Forelimb muscle (tissue), 1 donor: ENCODE measurements around the gene EPHA6. TPM values are rescaled to one million over a fixed set of nuclear protein-coding genes. Genes with fewer than 3 reads are reported as not detected.
"Not testable (repeated sequence)": the region's sequence is repeated elsewhere in the genome, so short reads cannot be mapped to it uniquely, and the experiment has no call there.

Experiments
- DNase-seq: peaks from one replicate; pipeline ENCODE4 v3.0.0-alpha.2; 2013; ENCODE audit warnings: low read depth
- polyA plus RNA-seq: library from polyadenylated mRNA; unstranded; fragments of 120-200 nt; gene quantifications from one replicate; pipeline ENCODE4 v1.2.1, GENCODE V29; 2013; ENCODE audit not compliant: insufficient read length

Gene EPHA6
- polyA plus RNA-seq, 1 donor, result 0.11 TPM

DNA sequence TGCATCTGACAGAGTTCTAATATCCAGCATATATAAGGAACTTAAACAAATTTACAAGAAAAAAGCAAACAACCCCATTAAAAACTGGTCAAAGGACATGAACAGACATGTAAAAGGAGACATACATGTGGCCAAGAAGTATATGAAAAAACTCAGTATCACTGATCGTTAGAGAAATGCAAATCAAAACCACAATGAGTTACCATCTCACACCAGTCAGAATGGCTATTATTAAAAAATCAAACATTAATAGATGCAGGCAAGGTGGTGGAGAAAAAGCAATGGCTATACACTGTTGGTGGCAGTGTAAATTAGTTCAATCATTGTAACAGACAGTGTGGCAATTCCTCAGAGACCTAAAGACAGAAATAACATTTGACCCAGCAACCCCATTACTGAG lies 806.1 kb downstream of the EPHA6 start:
- DNase-seq, result not testable (repeated sequence)

DNA sequence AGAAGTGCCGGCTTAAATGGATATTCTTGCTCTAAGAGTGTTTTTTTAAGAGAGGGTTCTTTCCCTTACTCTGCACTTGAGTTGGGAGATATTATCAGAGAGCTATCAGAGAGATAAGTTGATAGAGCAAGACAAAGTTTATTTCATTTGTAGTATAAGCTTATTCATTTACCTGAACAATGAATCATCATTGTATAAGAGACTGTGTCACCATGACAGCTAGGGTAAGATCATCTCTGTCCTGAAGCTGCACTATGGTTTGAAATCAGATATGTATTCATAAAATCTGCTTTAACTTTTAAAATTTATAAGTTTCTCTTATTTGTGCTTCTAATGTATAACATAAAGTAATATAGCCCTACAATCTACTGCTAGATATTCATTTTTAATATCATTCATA lies 822.1 kb downstream of the EPHA6 start:
- no peak for DNase-seq

DNA sequence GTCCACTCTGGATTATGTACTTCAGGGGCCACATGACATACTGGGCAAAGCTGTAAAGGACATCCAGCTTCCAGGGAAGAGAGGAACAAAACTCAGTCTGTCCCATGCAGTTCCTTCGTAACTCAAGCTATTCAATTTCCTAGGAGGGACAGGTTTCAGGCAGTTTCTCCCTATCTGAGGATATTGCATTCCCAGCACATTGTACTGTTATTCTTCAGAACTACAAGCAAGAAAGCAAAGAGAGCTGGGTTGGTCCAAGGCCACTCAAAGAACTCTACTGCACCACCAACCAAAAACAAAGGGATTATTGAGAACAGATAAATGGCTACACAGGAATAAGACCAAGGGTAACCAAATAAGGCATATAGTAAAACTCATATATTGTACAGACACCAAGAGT lies 832.5 kb downstream of the EPHA6 start:
- DNase-seq, result no peak

DNA sequence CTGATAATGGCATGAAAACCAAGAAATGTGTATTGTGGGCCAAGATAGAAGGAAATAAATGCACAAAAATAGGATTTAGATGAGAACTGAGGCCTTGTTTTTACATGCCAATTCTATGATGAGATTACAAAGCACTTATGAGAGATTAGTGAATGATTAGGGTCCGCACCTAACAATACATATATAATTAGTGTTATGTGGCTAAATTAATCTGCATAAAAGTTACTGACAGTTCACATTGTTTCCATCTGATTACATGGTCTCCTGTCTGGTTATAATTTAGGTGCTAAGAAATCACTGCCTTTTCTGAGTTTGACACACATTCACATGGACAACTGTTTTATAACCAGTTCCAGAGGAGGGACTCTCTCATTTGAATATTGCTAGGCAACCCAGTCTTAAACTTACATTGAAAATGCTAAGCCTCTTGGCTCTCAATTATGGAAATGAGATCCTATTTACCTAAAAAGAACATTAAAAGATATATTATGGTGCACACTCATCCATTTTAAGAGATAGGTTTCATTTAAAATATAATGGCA lies 833.1 kb downstream of the EPHA6 start:
- DNase-seq, result no peak

DNA sequence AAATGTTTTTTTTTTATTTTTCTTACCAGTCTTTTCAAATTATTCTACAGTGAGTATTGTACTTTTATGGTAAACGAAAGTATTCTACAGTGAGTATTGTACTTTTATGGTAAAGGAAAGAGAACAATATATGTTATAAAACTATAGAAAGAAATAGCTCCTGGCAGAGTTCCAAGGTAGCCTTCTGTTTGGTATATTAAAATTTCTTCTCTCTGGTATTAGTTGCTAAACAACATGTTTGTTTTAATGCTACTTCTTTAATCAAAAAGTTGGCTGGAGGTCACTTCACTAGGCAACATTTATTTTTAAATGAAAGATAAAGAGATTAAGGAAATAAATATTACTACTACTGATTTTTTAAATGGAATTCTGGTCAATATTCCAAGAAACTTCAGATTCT lies 841.6 kb downstream of the EPHA6 start:
- no peak for DNase-seq

DNA sequence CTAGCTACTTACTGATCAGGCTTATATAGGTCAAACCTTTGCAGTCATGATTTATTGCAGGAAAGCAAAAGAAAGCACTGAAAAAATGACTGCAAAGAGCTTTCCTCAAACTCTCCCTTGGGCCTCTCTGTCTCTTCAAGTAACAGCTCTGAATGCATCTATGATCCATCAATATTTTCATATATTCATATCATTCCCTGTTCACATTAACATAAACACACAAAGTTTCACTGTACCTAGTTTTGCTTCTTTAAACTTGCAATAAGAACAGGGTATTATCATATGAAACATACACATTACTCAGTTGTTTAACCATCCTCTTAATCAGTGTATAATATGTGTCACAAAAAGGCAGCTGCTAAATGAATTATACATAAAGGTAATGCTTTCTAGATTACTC lies 842.2 kb downstream of the EPHA6 start:
- no peak for DNase-seq

DNA sequence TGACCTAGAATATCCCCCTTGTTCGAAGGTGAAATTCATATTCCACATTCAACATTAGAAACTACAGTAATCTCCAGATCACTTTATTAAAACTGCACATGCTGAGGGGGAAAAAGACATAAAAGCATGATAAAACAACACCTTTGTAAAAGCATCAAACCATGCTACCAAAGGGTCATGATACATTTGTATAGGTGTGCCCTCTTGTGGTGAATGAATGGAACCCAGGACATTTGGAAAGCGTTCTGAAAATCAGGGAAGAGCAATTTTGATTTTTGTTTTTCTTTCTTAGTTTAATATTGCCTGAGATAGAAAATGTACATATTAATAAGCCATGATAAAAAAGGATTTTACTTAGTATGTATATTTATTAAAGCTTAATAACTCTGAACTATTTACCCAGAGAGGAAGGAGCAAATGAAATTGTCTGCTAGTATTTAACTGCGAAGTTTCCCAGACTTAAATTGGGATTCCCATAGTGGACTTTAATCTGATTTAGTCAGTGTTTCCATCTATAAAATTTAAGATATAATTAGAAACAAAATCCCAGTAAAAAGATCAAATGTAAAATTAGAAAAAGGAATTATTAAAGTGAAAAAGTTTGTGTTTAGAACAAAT lies 844.4 kb downstream of the EPHA6 start:
- no peak for DNase-seq

DNA sequence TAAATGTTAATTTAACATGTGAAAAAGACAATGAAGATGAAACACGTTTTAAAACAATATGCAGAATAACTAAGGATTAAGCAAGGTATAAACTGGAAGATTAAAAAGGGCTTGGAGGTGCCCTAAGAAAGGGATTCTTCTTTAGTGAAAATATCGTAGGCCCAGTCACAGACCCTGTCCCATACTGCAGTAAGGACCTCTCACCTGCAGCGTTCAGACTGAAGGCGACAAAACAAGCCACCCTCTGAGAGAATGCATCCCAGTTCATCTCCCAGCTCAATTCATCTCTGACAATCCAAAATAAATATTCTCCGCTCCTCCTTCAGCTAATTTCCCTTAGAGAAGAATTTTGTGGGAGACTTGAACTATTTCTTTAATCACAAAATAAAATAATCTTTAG lies 847.9 kb downstream of the EPHA6 start:
- no peak for DNase-seq

DNA sequence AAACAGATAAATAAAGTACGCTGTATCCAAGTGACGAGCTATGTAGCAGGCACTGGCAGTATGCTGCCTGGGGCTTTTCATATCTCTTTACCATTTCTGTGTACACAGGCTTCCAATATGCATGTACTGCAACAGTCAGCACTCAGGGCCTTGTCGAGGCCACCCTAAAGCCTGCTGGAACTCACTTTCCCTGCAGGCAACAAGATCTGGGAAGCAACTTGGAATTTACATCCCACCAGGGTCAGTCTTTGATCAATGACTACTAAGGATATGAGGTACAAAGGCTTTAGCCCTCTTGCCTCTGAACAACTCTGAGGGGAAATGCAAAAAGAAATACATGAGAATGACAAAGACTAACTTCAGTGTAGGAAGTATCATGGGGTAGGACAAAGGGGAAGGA lies 848.4 kb downstream of the EPHA6 start:
- no peak for DNase-seq

DNA sequence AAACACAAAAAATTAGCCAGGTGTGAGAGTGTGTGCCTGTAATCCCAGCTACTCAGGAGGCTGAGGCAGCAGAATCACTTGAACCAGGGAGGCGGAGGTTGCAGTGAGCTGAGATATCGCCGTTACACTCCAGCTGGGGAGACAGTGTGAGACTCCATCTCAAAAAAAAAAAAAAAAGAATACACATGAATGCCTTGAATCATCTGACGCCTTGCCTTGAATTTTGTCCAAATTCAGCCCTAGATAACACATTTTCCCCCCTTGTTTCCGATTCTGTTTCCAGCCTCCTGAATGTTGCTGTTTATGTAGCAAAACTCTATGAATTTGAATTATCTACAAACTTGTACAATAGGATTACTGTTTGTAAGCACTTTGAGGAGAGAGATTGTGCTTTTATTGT lies 851.5 kb downstream of the EPHA6 start:
- DNase-seq, result no peak

DNA sequence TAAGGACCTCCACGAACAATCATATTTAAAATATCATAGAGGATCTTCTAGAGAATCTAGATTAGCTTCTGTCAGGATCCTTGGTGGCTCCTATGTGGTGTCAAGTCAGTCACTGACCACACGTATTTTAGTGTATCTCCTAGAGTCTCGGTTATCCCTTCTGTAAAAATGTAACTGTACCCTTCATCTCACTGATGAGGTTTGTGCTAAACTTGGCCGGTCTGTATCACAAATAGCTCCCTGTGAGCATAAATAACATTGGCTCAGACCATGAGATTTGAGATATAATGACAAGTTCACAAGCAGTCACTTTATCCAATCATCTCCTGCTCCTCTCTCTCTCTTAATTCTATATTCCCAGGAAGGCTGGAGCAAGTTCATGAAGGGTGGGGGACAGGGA lies 856.6 kb downstream of the EPHA6 start:
- DNase-seq, result no peak

DNA sequence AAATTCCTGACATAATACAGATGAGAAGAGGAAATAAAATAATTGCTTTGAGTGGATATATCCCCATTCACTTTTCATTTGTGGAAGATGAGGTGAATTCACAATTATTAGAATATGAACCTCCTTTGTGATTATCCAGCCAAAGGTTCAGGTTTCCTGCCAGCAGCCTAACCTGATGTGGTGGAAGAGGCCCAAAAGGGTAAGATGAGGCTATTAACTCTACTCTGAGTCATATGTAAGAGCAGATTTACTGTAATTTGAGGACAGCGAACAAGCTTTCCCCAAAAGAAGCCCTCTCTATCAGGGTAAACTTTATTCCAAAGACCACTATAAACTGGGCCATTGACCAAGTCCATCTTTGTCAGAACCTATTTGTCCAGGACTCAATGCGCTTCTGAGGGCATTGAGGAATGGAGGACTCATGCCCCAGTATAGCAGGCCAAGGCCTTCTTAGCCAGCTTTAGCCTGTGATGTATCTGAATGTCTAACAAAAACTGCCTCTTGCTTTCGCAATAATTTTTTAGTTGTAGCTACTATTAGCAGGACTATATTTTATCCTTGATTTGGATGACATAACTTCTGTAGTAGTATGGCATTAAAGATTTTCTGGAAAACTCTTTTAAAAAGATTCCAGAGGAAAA lies 859.1 kb downstream of the EPHA6 start:
- DNase-seq, result no peak

DNA sequence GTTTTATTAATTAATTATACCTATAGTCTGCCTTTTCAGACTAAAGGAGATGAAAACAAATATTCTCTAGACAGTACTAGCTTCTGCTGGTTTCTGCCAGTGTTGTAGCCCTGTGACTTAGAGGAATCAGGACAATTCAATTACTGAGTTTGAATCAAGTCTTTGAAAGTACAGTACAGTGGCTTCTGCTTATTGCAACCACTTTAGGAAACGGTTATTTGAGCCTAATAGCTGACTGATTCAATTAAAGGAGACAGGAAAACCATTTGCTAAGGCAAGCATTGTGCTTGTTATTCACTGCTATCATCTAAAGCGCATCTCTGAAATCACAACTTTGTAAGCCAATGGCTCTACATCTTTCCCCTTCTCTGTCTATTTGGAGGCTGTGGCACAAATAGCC lies 860.1 kb downstream of the EPHA6 start:
- no peak for DNase-seq

DNA sequence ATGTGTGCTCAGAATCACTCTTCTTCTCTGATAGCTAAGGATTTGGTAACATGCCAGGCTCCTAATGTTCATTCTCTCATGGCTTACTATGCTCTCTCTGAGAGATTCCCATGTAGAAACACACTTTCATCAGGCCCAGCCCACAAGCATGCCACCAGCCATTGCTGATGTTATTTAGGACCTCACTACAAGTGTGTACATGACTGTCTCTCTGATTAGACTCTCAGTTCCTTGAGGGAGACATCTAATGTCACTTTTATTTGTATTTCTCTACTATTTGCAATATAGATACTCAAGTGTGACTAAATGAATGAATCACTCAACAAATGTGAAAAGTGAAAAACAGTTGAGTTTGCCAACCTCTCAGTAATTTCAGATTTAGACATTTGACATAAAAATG lies 865.8 kb downstream of the EPHA6 start:
- DNase-seq, result no peak

DNA sequence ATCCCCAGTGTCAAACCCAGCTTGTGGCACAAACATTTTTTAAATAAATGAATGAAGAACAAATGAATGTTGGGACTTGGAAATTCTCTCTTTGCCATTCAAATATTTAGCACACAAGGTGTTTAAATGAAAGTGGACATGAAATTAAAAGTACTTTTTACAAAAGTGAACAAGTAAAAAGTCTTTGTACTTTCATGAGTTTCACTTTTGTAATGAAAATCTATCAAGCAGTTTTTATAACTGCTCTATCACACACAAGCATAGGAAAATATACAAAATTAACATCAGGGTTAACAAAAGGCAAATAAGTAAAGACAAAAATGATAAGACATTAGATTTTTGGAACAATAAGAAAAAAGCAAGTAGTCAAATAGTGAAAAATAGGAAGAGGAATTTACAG lies 866.3 kb downstream of the EPHA6 start:
- no peak for DNase-seq

DNA sequence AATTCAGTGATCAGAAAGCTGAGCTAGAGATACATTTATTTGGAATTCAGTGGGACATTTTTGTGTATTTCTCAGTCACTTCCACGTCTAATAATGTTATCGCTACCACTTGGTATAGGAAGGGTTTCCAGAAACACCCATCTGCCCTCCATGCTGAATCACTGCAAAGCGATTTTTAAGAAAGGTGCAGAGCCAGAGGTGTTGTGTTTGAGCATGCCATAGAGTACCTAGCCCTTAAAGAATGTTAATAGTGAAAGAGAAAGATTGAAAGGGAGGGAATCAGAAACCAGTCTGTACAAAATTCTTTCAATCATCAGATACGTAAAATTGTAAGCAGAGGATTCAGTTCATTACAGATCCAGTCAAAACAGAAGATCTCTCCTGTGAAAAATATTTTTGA lies 870.1 kb downstream of the EPHA6 start:
- no peak for DNase-seq

DNA sequence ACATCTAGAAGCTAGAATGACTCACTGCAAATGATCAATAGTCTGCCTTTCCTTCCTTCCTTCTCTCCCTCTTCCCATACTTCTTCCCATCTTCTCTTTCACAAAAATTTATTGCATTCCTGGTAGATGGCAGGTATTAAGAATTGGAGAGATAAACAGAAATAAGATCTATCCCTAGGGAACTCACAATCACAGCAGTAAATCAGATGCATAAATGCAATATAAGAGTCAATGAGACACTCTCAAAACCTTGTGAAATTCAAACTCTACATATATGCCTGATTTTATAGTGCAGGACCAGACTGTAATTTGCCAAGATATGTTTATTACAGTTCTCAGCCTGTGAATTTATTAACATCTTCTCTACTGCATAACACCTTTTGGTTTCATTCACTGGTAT lies 871.9 kb downstream of the EPHA6 start:
- no peak for DNase-seq

DNA sequence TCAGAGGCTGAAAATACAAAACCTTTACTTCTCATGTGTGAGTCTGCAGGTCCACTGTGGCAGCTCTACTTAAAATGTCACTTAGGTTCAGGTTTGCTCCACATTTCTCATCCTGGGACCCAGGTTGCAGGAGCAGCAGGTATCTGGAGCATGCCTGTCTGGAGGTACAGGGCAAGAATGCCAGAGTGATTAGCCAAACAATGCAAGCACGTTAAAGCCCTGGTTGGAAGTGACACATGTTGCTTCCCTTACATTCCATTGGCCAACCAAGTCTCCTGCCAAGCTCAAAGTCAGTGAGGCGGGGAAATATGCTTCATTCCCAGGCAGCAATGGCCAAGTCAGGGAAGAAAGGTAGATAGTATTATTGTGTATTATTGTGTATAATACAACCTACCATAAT lies 873.3 kb downstream of the EPHA6 start:
- DNase-seq, result no peak

DNA sequence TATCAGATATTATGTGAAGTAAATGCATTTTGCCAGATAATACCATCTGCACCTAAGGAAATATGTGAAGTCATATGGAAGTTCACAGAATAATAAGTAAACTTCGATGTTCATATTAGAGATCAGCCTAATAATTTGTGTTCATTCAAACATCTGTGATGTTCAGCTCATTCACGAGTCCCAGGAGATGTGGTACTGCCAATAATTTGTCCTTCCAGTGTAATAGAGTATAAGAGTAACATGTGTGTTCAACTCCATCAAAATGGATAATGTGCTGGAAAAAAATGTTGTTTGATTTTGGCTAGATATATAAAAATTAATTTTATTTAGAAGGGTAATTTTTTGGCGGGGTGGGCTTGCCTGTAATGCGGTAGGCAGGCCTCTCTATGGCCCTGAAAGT lies 874.7 kb downstream of the EPHA6 start:
- DNase-seq, result peak; percentile 32

DNA sequence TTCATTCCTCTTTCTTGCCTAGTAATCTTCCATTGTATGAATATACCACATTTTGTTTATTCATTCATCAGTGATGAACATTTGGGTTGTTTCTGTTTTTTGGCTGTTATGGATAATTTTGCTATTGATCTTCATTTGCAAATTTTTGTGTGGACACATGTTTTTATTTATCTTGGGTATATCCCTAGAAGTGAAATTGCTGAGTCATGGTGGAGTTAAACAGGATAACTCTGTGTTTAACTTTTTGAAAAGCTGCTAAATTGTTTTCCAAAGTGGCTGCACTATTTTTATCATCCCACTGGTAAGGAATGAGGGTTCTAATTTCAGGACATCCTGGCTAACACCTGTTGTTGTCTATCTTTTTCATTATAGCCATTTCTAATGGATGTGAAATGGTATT lies 875.6 kb downstream of the EPHA6 start:
- DNase-seq, result no peak

DNA sequence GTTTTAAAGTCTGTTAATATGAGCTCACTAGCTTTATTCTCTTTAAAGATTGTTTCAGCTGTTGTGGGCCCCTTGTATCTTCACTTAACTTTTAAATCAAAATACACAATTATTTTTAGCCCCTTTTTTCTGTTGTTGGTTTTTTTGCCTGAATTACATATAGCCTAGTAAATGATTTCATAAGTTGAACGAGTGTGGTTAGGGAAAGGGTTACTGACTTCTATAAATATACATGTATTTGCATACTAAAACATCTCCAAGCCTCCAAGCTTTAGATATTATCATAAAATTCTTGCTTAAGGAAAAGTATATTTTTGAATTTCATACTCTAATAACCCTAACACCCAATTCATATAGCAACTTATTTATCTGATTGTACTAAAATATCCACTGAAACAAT lies 877.0 kb downstream of the EPHA6 start:
- DNase-seq, result no peak

DNA sequence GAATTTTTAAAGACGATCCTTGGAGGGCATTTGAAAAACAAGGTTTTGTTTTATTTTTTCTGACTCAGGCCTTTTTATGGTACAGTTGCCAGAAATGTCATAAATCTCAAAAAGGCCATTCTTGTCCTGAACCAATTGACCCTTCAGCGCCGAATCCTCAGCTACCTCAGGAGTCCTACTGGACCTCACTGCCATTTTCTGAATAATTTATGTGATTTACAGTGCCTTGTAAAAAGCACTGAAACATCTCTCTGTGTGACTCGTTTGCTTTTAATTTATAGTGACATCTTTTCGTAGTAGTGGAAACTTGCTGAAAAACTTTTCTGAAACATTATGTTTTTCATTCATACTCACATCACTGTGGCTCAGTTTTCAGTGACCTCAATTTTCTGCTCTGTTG lies 878.0 kb downstream of the EPHA6 start:
- DNase-seq, result no peak

DNA sequence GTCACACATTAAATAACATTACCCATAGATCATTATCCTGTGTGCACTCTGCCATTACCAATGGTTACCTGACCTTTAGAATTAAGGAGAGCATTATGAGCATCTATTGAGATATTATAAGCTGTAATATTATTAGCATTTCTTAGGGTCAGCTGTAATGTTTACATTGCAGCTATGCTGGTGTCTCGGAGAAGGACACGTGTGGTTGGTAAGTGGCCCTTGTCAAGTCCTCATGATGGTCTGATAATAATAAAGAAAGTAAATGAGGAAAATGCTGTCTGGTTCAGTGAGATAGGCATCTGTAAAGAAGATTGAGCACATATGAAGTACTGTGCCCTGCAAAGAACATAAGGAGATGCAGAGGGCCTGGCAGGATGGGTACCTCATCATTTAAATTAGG lies 878.4 kb downstream of the EPHA6 start:
- DNase-seq, result no peak

DNA sequence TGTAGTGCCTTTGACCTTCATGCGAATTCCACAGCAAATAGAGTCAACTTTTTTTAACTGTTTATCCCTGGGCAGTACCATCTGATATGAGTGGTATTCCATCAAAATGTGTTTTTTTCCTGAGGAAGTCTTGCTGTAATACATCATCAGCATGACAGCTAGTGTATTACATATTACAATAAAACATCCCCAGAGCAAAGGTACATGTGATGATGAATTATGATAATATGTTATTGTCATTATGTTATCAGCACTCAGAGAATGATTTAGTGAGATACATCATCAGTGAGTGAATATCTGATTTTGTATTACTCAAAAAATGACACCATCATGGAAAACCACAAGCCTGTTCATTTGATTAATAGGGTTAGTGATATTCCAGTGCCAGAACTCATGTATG lies 880.5 kb downstream of the EPHA6 start:
- no peak for DNase-seq
